Astrocyte of the spinal cord (primary cell): ENCODE measurements around the gene ISL2.

Experiments
- DNase-seq: peaks from one replicate; pipeline ENCODE4 v3.0.0; 2011; ENCODE audit warnings: low read depth, low spot score
- H3K4me3 ChIP-seq: 2 replicates; pipeline ENCODE4 v1.5.1; 2011; ENCODE audit warnings: low read depth, mild to moderate bottlenecking, low read length, moderate library complexity
- CTCF ChIP-seq: IDR thresholded peaks from 2 replicates; pipeline ENCODE4 v1.5.1; 2012; ENCODE audit warnings: low read depth, mild to moderate bottlenecking, low read length, inconsistent platforms
- in situ Hi-C: cut with HindIII; loops from 2 replicates; pipeline ENCODE4 v1.10.0; 2017; ENCODE audit warnings: low sequenced_read_pairs

The ISL2 gene

GRCh38 chr15:76342382-76343201 is 6.0 kb downstream of the ISL2 start:
- no peak for TF ChIP-seq CTCF
- in situ Hi-C loops: no loop called here
- no peak overlapping the region for H3K4me3 ChIP-seq
- no peak for DNase-seq

- in situ Hi-C loops: no loop called here
- no peak for DNase-seq
- H3K4me3 ChIP-seq: no peak overlapping the region
- no peak for TF ChIP-seq CTCF
These were observed 6.9 kb downstream of the ISL2 start for GRCh38 chr15:76343313-76343996.

- in situ Hi-C loops: no loop called here
- no peak overlapping the region for H3K4me3 ChIP-seq
- no peak for TF ChIP-seq CTCF
- DNase-seq: no peak
These were observed 8.5 kb downstream of the ISL2 start for GRCh38 chr15:76344893-76345582.

GRCh38 chr15:76345583-76345879 is 9.0 kb downstream of the ISL2 start:
- no peak overlapping the region for H3K4me3 ChIP-seq
- in situ Hi-C loops: no loop called here

GRCh38 chr15:76345880-76346668 is 9.5 kb downstream of the ISL2 start:
- no peak for TF ChIP-seq CTCF
- in situ Hi-C loops: no loop called here
- H3K4me3 ChIP-seq: no peak overlapping the region
- no peak for DNase-seq

More at GRCh38 chr15:76345583-76345879, 9.0 kb downstream of the ISL2 start:
- DNase-seq: no peak
- TF ChIP-seq CTCF: no peak
